Activated CD8-positive, alpha-beta T cell treated with anti-CD3 and anti-CD28 coated beads, Interleukin-2, amount 10 ng/mL, durations not matched to agents 7 days and 5 days (primary cell): ENCODE results near the gene P2RY4. TPM values are rescaled to one million over a fixed set of nuclear protein-coding genes. Genes with fewer than 3 reads are reported as not detected.
"Not testable (repeated sequence)": the region's sequence is repeated elsewhere in the genome, so short reads cannot be mapped to it uniquely, and the experiment has no call there.

Source experiments
- ATAC-seq: fragments of 150-1000 bp; cut with Tn5 transposase; one replicate; pipeline ENCODE4 v1.10.0; 2021; ENCODE audit warnings: moderate library complexity
- CTCF ChIA-PET: fragments of 350-600 bp; sonication (Branson Sonifier 250); formaldehyde crosslinking; loops from one replicate; lab custom pipeline; 2021; ENCODE audit warnings: antibody characterized with exemption; lab: Charles Lee
- POLR2A ChIA-PET: fragments of 350-600 bp; sonication (Branson Sonifier 250); formaldehyde crosslinking; loops from one replicate; lab custom pipeline; 2021; ENCODE audit warnings: antibody characterized with exemption; lab: Charles Lee
- DNase-seq: peaks from one replicate; pipeline ENCODE4 v3.0.0-alpha.2; 2020
- H3K27ac Mint-ChIP-seq: one replicate; pipeline ENCODE4 v1.8.0; 2021; ENCODE audit warnings: mild to moderate bottlenecking, mixed read lengths
- H3K27me3 Mint-ChIP-seq: one replicate; pipeline ENCODE4 v1.8.0; 2021; ENCODE audit warnings: low read depth, mixed read lengths
- H3K36me3 Mint-ChIP-seq: one replicate; pipeline ENCODE4 v1.8.0; 2021; ENCODE audit warnings: low read depth, mixed read lengths
- H3K4me1 Mint-ChIP-seq: one replicate; pipeline ENCODE4 v1.8.0; 2021; ENCODE audit warnings: low read depth, mixed read lengths
- H3K4me3 Mint-ChIP-seq: one replicate; pipeline ENCODE4 v1.8.0; 2021; ENCODE audit warnings: mild to moderate bottlenecking, mixed read lengths
- H3K9me3 Mint-ChIP-seq: one replicate; pipeline ENCODE4 v1.8.0; 2022; ENCODE audit warnings: mixed read lengths; ENCODE audit not compliant: insufficient read depth
- total RNA-seq, 2 experiments: library from RNA; stranded (reverse); gene quantifications; one replicate each; pipeline ENCODE4 v1.2.3, GENCODE V29; 2021

Gene P2RY4
- total RNA-seq, 2 experiments from 2014 or later = 0.21 to 0.45 TPM

GRCh38 chrX:70264784-70265183 is 4.8 kb upstream of the P2RY4 start:
- no peak overlapping the region for H3K27ac Mint-ChIP-seq
- no peak overlapping the region for H3K4me3 Mint-ChIP-seq
- DNase-seq = no peak
- POLR2A ChIA-PET = no interaction called here
- no peaks in the 10 kb centered on the region for H3K36me3 Mint-ChIP-seq
- no peaks in the 10 kb centered on the region for H3K9me3 Mint-ChIP-seq
- no peaks in the 10 kb centered on the region for H3K4me1 Mint-ChIP-seq
- no peak for ATAC-seq
- CTCF ChIA-PET = no interaction called here
- peaks cover 2% of the 10 kb centered on the region for H3K27me3 Mint-ChIP-seq

- Mint-ChIP-seq H3K27ac (no peak overlapping the region), H3K4me1 (no peaks in the 10 kb centered on the region), H3K27me3 (peaks cover 2% of the 10 kb centered on the region), H3K9me3 (no peaks in the 10 kb centered on the region), H3K4me3 (no peak overlapping the region), H3K36me3 (no peaks in the 10 kb centered on the region)
- DNase-seq = peak; percentile 50
- ChIA-PET CTCF (interaction anchor here (1.0 kb wide), 1 partner anchor 66 kb away, joined by 3 read pairs; no protein-coding TSS in a partner anchor), POLR2A (no interaction called here)
- ATAC-seq = peak; percentile 65
Observed at GRCh38 chrX:70262952-70263567, 3.1 kb upstream of the P2RY4 start.

- Mint-ChIP-seq H3K27me3 (no peaks in the 10 kb centered on the region), H3K9me3 (no peaks in the 10 kb centered on the region), H3K4me3 (no peak overlapping the region), H3K4me1 (peaks cover 8% of the 10 kb centered on the region), H3K27ac (no peak overlapping the region), H3K36me3 (no peaks in the 10 kb centered on the region)
- no peak for DNase-seq
- ChIA-PET POLR2A (no interaction called here), CTCF (no interaction called here)
- ATAC-seq = no peak
Observed at GRCh38 chrX:70257423-70258288, 2.3 kb downstream of the P2RY4 start.

- peaks cover 8% of the 10 kb centered on the region for H3K4me1 Mint-ChIP-seq
- no peaks in the 10 kb centered on the region for H3K36me3 Mint-ChIP-seq
- H3K9me3 Mint-ChIP-seq = no peaks in the 10 kb centered on the region
- no peak overlapping the region for H3K4me3 Mint-ChIP-seq
- POLR2A ChIA-PET = no interaction called here
- CTCF ChIA-PET = no interaction called here
- H3K27me3 Mint-ChIP-seq = no peaks in the 10 kb centered on the region
- DNase-seq (no peak), ATAC-seq (no peak)
- H3K27ac Mint-ChIP-seq = no peak overlapping the region
Observed at GRCh38 chrX:70255452-70255851, 4.6 kb downstream of the P2RY4 start.

- Mint-ChIP-seq H3K27ac (no peak overlapping the region), H3K9me3 (no peaks in the 10 kb centered on the region), H3K4me1 (peaks cover 8% of the 10 kb centered on the region), H3K4me3 (no peak overlapping the region), H3K27me3 (no peaks in the 10 kb centered on the region), H3K36me3 (no peaks in the 10 kb centered on the region)
- ATAC-seq = no peak
- no peak for DNase-seq
- POLR2A ChIA-PET = no interaction called here
- CTCF ChIA-PET = no interaction called here
Observed at GRCh38 chrX:70254909-70255308, 5.1 kb downstream of the P2RY4 start.

- Mint-ChIP-seq H3K36me3 (no peaks in the 10 kb centered on the region), H3K4me1 (peaks cover 8% of the 10 kb centered on the region), H3K4me3 (no peak overlapping the region), H3K27ac (no peak overlapping the region), H3K9me3 (no peaks in the 10 kb centered on the region), H3K27me3 (no peaks in the 10 kb centered on the region)
- DNase-seq (no peak), ATAC-seq (no peak)
- ChIA-PET POLR2A (no interaction called here), CTCF (no interaction called here)
Observed at GRCh38 chrX:70254063-70254400, 6.0 kb downstream of the P2RY4 start.

- H3K9me3 Mint-ChIP-seq = no peaks in the 10 kb centered on the region
- ChIA-PET POLR2A (no interaction called here), CTCF (no interaction called here)
- DNase-seq = no peak
- no peaks in the 10 kb centered on the region for H3K27me3 Mint-ChIP-seq
- H3K36me3 Mint-ChIP-seq = no peaks in the 10 kb centered on the region
- no peak overlapping the region for H3K4me3 Mint-ChIP-seq
- H3K27ac Mint-ChIP-seq = no peak overlapping the region
- ATAC-seq = no peak
- H3K4me1 Mint-ChIP-seq = peaks cover 8% of the 10 kb centered on the region
Observed at GRCh38 chrX:70253377-70254062, 6.5 kb downstream of the P2RY4 start.

- CTCF ChIA-PET = no interaction called here
- Mint-ChIP-seq H3K27ac (no peak overlapping the region), H3K4me1 (peaks cover 8% of the 10 kb centered on the region), H3K27me3 (no peaks in the 10 kb centered on the region), H3K36me3 (no peaks in the 10 kb centered on the region), H3K9me3 (no peaks in the 10 kb centered on the region), H3K4me3 (no peak overlapping the region)
- POLR2A ChIA-PET = no interaction called here
- ATAC-seq = no peak
- no peak for DNase-seq
Observed at GRCh38 chrX:70252491-70252890, 7.5 kb downstream of the P2RY4 start.

GRCh38 chrX:70247252-70247651 is 12.8 kb downstream of the P2RY4 start:
- no peaks in the 10 kb centered on the region for H3K9me3 Mint-ChIP-seq
- no peak for DNase-seq
- ChIA-PET CTCF (no interaction called here), POLR2A (no interaction called here)
- ATAC-seq = no peak
- no peak overlapping the region for H3K4me3 Mint-ChIP-seq
- H3K4me1 Mint-ChIP-seq = no peaks in the 10 kb centered on the region
- no peaks in the 10 kb centered on the region for H3K27me3 Mint-ChIP-seq
- no peak overlapping the region for H3K27ac Mint-ChIP-seq
- H3K36me3 Mint-ChIP-seq = no peaks in the 10 kb centered on the region

GRCh38 chrX:70244881-70245280 is 15.1 kb downstream of the P2RY4 start:
- ChIA-PET POLR2A (no interaction called here), CTCF (no interaction called here)
- DNase-seq = no peak
- no peak overlapping the region for H3K27ac Mint-ChIP-seq
- H3K9me3 Mint-ChIP-seq = no peaks in the 10 kb centered on the region
- ATAC-seq = no peak
- H3K4me3 Mint-ChIP-seq = no peak overlapping the region
- H3K4me1 Mint-ChIP-seq = no peaks in the 10 kb centered on the region
- no peaks in the 10 kb centered on the region for H3K27me3 Mint-ChIP-seq
- H3K36me3 Mint-ChIP-seq = no peaks in the 10 kb centered on the region

GRCh38 chrX:70243601-70244000 is 16.4 kb downstream of the P2RY4 start:
- ATAC-seq, H3K27me3 Mint-ChIP-seq, H3K9me3 Mint-ChIP-seq, H3K4me3 Mint-ChIP-seq, CTCF ChIA-PET, POLR2A ChIA-PET, H3K27ac Mint-ChIP-seq, DNase-seq, H3K4me1 Mint-ChIP-seq, H3K36me3 Mint-ChIP-seq: not testable (repeated sequence)

- no peak for ATAC-seq
- Mint-ChIP-seq H3K4me1 (no peaks in the 10 kb centered on the region), H3K36me3 (no peaks in the 10 kb centered on the region), H3K27ac (no peak overlapping the region), H3K27me3 (no peaks in the 10 kb centered on the region), H3K9me3 (no peaks in the 10 kb centered on the region), H3K4me3 (no peak overlapping the region)
- DNase-seq = no peak
- POLR2A ChIA-PET = no interaction called here
- CTCF ChIA-PET = no interaction called here
Observed at GRCh38 chrX:70241501-70241900, 18.5 kb downstream of the P2RY4 start.
